ENCODE measurements around the gene KCNJ11. TPM values are rescaled to one million over a fixed set of nuclear protein-coding genes. Genes with fewer than 3 reads are reported as not detected.
A peak's percentile ranks its signal among the peaks of the same experiment; 100 is the strongest.

Gene KCNJ11
- total and polyA plus RNA-seq, 2 of the 4 experiments (the other 2 are of a cell fraction), result not detected

DNA sequence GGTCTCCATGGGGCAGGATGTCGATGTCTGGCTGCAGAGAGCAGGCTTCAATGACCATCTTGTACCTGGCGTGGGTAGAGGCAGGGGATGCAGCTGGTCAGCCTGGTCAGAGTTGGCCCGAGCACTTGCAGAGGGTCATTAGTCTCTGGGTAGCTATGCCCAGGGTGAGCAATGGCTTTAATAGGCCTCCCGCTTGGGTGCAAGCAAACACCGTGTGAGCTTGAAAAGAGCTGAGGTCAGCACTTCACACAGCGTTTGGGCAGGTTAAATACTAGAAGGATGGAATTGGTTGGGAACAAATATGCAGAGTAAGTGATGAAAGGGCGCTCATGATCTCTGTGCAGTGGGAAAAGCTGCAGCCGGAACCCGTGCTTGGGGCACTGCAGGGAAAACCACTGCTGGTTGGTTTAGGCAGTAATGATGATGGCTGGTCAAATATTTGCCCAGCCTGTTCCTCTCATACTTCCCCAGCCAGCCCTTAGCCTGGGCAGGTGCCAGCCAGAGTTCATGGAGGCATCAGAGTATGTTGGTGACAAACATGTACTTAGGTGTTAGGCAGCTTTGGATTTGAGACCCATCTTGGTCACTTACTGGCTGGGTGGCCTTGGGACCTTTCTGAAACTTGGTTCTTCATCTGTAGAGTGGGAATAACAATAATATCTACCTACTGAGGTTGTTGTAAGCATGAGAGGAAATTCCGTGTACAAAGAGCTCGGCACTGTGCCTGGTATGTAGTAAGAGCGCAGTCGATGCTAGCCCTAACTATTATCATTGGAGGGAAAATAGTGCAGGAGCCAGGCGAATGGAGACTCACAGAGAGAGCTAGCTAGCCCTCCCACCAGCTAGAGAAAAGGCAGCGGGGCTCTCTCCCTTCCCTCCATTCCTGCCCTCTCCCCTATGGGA is 25.2 kb upstream of the KCNJ11 start:
- Histone ChIP-seq H3K14ac (replicated peaks; ENCODE audit: low read depth, low read length) (no peak overlapping the region), H2AFZ (replicated peaks; ENCODE audit: low read length, poor library complexity) (no peak overlapping the region), H2AK9ac (replicated peaks; ENCODE audit: low read depth, low read length, poor library complexity) (no peak overlapping the region), H4K5ac (ENCODE audit: low read depth, low read length) (no peak overlapping the region), H2BK15ac (ENCODE audit: low read depth, low read length) (no peak overlapping the region), H3K36me3 (ENCODE audit: control insufficient read depth, insufficient read depth, low read length) (no peaks in the 10 kb centered on the region), H4K91ac (ENCODE audit: insufficient read depth, low read depth, low read length) (no peak overlapping the region), H3K9me3 (ENCODE audit: control insufficient read depth, insufficient read depth, low read length) (no peaks in the 10 kb centered on the region), H3K4me1 (ENCODE audit: control insufficient read depth, insufficient read depth, low read length) (no peaks in the 10 kb centered on the region), H3K9me1 (ENCODE audit: insufficient read depth, low read length) (no peaks in the 10 kb centered on the region), H3K4me2 (ENCODE audit: low read depth, low read length) (no peak overlapping the region), H4K8ac (ENCODE audit: low read depth in 2 of 2, low read length in 2 of 2) (no peak overlapping the region), H2BK20ac (ENCODE audit: low read depth, low read length) (no peak overlapping the region), H2BK120ac (ENCODE audit: low read depth, low read length) (no peak overlapping the region), H3K18ac (ENCODE audit: low read depth, low read length) (no peak overlapping the region), H3K4me3 (ENCODE audit: insufficient read depth, low read depth, low read length) (no peak overlapping the region), H3K4ac (ENCODE audit: low read depth, low read length) (no peak overlapping the region), H3K27me3 (ENCODE audit: control insufficient read depth, insufficient read depth, low read length) (peaks cover 9% of the 10 kb centered on the region; the same call in 1 of the 2 replicates), H2AK5ac (ENCODE audit: low read depth, low read length) (no peak overlapping the region), H3K23ac (ENCODE audit: low read depth, low read length) (no peak overlapping the region), H3K56ac (ENCODE audit: extremely low read depth, insufficient read depth, low read length) (no peak overlapping the region), H3K27ac (ENCODE audit: insufficient read depth, low read length) (no peak overlapping the region), H3K9ac (ENCODE audit: low read depth, low read length) (no peak overlapping the region), H3K79me1 (ENCODE audit: low read depth in 1 of 2, low read length in 2 of 2) (no peaks in the 10 kb centered on the region), H4K20me1 (ENCODE audit: insufficient read depth, low read length) (no peaks in the 10 kb centered on the region), H2BK5ac (ENCODE audit: low read depth, low read length, poor library complexity, severe bottlenecking) (no peak overlapping the region)
- intact Hi-C loops (cut with micrococcal nuclease), result no loop called here
- ChIA-PET CTCF (no interaction called here), POLR2A (ENCODE audit: unreplicated experiment) (no interaction called here)
- TF ChIP-seq MXI1 (IDR thresholded peaks at IDR 0.05; ENCODE audit: borderline replicate concordance, low read depth, low read length) (no peak), MAFK (IDR thresholded peaks at IDR 0.05; ENCODE audit: low read depth, low read length) (peak; percentile 95)
- DNase-seq (no peak), ATAC-seq (ENCODE audit: low read depth) (no peak)
- WGBS, 2 experiments (ENCODE audit: extremely low coverage in 2 of 2, insufficient read length in 1 of 2), result 33% methylated on average over 3 of the region's 15 CpGs; no CpG with 5 or more reads in 1 of the 2 experiments
- dilution Hi-C loops (cut with HindIII; ENCODE audit: low sequenced_read_pairs, unreplicated experiment), result no loop called here
- BruUV-seq (replicated peaks), result no TSS peak
- in situ Hi-C loops (cut with MboI; ENCODE audit: low sequenced_read_pairs), result no loop called here
